GM19372 (cell line): ENCODE results near the gene SLC7A6OS.

ENCODE experiments used
- ATAC-seq: cut with Tn5 transposase; IDR thresholded peaks from one replicate; pipeline ENCODE4 v1.9.1; 2021; ENCODE audit warnings: mild to moderate bottlenecking, low read depth, moderate library complexity; ENCODE audit not compliant: unreplicated experiment

The SLC7A6OS gene

GRCh38 chr16:68310774-68311511 lies at the start of gene SLC7A6OS, which contains the start of gene PRMT7:
SLC7A6OS (minus strand) TSS chr16:68310946; CDS start chr16:68310926, 20 bp downstream.
PRMT7 (plus strand) TSS chr16:68311019; CDS start chr16:68315980, 4,961 bp downstream.
- ATAC-seq, result peak; percentile 97

DNA sequence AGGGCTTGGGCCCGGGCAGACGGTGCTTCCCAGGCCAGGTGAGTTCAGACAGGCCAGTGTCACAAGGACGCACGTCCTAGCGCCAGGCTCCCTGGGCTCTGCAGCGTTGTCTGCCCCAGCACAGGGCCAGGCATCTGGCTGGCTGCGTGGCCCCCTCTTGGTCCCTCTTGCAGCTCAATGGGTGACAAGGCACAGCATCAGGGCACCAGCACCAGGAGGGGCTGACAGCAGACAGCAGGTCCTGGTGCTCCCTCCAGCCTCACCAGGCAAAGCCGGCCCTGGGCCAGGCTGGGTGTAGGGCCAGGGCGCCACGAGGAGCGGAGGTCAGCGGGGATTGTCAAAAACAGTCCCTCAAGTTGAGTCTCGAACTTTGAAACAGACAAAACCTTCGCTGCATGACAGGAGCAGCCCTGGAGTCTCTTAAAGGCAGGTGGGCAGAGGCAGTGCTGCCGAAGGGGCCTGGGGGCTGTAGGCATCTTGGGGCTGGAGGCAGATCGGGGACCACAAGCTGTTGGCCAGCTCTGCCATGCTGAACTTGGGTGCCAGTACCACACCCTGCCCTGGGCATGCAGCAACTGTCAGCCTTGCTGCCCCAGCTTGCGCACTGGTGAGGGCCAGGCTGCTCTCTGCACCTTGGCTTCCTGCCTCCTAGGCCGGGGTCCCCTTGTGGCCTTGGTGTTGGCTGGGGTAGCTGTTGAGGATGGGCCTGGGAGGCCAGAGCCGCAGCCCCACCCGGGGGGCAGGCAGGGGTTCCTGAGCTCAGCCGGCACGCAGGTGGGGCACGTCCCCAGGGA lies 48.8 kb upstream of the SLC7A6OS start:
- no peak for ATAC-seq

- ATAC-seq, result no peak
Observed at GRCh38 chr16:68358951-68359350, 48.2 kb upstream of the SLC7A6OS start.

GRCh38 chr16:68357923-68358322 lies 47.2 kb upstream of the SLC7A6OS start:
- no peak for ATAC-seq

DNA sequence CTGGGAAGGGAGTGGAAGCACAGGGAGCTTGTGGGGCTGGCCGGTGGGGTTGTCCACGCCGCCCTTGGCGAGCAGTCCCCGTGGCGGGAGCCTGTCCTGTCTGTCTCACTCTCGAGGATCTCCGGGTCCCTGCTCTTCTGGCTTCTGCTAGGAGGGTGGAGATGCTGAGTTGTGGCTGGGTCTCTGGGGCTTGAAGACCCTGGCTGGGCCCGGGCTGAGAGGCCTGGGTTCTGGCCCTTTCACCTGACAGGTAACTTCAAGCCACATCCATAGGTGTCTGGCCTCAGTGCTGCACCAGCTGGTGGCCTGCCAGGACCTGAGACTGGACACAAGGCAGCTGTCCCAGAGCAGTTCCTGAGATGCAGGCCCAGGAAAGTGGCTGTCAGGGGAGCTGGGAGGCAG lies 46.8 kb upstream of the SLC7A6OS start:
- no peak for ATAC-seq

- ATAC-seq, result no peak
Observed at GRCh38 chr16:68356919-68357286, 46.2 kb upstream of the SLC7A6OS start.

GRCh38 chr16:68356249-68356918 lies 45.6 kb upstream of the SLC7A6OS start:
- peak; percentile 76 for ATAC-seq

GRCh38 chr16:68355447-68356248 lies 44.9 kb upstream of the SLC7A6OS start:
- ATAC-seq, result no peak

GRCh38 chr16:68354816-68355215 lies 44.1 kb upstream of the SLC7A6OS start:
- ATAC-seq, result no peak

DNA sequence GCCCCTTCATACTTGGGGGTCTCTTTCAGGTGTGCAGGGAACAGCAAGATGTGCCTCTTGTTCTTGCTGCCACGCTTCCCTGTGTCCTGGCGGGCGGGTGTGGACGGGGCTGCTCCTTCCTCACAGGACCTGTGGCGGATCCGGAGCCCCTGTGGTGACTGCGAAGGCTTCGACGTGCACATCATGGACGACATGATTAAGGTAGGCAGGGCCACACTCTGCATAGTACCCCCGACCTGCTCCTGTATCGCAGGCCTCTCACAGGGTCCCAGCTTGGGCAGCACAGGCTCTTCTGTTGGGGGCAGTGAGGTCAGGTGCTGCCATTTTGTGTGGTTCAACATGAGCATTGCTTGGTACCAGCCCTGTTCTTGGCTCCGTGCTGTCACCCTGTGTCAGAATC lies 42.6 kb upstream of the SLC7A6OS start:
- ATAC-seq, result no peak

GRCh38 chr16:68351991-68352431 lies 41.3 kb upstream of the SLC7A6OS start:
- no peak for ATAC-seq

- no peak for ATAC-seq
Observed at GRCh38 chr16:68351463-68351862, 40.7 kb upstream of the SLC7A6OS start.

DNA sequence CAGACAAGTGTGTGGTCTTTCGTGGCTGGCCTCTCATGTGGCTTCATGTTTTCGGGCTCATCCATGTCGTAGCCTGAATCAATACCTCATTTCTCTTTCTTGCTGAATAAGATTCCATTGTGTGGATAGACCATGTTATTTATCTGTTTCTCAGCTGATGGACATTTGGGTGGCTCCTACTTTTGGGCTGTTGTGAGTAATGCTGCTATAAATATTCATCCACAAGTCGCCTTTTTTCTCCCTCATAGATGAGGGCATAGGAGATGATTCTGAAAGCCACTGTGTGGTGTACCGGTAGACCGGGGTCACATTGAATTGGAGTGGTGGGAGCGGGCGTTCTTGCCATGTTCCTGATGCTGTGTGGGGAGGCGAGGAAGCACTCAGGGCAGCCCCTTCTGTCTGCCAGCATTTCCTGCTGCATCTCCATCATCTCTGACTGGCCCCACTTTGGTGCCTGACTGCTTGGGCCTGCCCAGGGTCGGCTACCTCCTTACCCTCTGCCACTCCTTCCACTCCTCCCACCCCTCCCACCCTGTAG lies 40.1 kb upstream of the SLC7A6OS start:
- no peak for ATAC-seq

DNA sequence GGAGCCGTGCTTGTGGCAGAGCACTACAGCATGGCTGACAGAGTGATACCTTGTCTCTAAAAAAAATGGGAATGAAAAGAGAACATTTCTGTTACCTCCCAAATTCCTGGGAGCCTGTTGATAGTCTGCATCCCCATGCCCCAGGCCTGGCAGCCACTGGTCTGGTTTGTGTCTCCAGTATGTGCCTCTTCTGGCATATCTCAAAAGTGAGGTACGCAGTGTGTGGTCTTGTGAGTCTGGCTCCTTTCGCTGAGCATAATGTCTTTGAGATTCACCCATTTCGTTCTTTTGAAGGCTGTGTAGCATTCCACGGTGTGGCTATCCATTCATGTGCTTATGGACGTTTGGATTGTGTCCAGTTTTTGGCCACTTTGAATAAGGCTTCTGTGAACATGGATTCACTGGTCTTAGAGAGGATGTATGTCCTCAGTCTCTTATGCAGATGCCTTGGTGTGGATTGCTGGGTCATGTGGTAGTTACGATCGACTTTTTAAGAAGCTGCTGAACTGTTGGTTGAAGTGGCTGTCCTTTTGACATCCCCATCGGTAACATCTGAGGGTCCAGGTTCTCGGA lies 39.2 kb upstream of the SLC7A6OS start:
- ATAC-seq, result no peak

- no peak for ATAC-seq
Observed at GRCh38 chr16:68348639-68349445, 38.1 kb upstream of the SLC7A6OS start.

- ATAC-seq, result no peak
Observed at GRCh38 chr16:68347605-68348004, 36.9 kb upstream of the SLC7A6OS start.

GRCh38 chr16:68346892-68347480 lies 36.2 kb upstream of the SLC7A6OS start:
- no peak for ATAC-seq

- ATAC-seq, result no peak
Observed at GRCh38 chr16:68345958-68346635, 35.4 kb upstream of the SLC7A6OS start.
